GM18502 (cell line): Measurements from ENCODE around the gene ALKAL2.

Experiments
- ATAC-seq: cut with Tn5 transposase; IDR thresholded peaks from one replicate; pipeline ENCODE4 v1.9.1; 2021; ENCODE audit warnings: mild to moderate bottlenecking; ENCODE audit not compliant: unreplicated experiment, poor library complexity

ALKAL2 gene

GRCh38 chr2:295090-295489, 7.2 kb upstream of the ALKAL2 start:
- no peak for ATAC-seq

- peak; percentile 49 for ATAC-seq
These were observed 2.3 kb upstream of the ALKAL2 start for GRCh38 chr2:290090-290722.

- peak; percentile 27 for ATAC-seq
These were observed 1.6 kb upstream of the ALKAL2 start for GRCh38 chr2:289362-290089.

- ATAC-seq: no peak
These were observed 969 bp upstream of the ALKAL2 start for GRCh38 chr2:288758-289361.

DNA sequence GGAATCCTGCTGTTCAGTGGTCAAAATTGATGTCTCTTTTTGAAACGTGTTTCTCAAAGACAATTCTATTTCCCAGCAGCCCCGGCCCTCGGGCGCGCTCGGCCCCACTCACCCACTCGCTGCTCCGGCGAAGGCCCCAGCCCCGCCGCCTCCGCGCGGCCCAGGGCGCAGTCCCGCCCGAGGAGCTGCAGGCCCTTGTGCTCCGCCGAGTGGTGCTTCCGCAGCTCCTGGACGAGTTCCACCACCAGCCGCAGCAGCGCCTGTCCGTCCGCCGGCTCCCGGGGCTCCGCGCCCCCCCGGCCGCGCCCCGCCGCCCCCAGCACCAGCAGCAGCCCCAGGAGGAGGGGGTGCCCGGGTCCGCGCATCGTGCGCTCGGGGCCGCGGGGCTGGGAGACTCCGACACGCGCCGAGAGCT, 413 bp downstream of the ALKAL2 start:
- no peak for ATAC-seq

- ATAC-seq: no peak
These were observed 1.0 kb downstream of the ALKAL2 start for GRCh38 chr2:286774-287392.

- ATAC-seq: no peak
These were observed 1.9 kb downstream of the ALKAL2 start for GRCh38 chr2:286035-286434.

- ATAC-seq: no peak
These were observed 2.4 kb downstream of the ALKAL2 start for GRCh38 chr2:285531-285930.

- no peak for ATAC-seq
These were observed 2.9 kb downstream of the ALKAL2 start for GRCh38 chr2:284896-285492.

- no peak for ATAC-seq
These were observed 3.7 kb downstream of the ALKAL2 start for GRCh38 chr2:283996-284794.

GRCh38 chr2:282371-283263, 5.3 kb downstream of the ALKAL2 start:
- ATAC-seq: no peak

DNA sequence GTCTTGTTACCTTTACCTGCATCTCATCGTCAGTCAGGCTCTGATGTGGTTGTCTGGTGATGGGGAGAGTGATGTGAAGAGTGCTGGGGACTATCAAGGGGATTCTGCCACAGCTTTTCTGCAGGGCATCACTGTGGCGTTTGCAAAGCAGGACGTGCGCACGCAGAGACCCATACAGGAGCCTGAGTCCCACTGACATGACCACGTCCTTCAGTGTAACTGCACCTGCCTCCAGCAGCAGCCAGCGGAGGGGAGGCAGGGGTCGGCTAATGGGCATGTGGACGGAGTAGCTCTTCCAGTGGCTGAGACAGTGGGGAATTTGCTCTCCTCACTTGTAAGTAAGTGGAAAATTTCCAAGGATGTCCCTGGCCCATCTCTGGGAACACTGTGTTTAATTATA, 6.5 kb downstream of the ALKAL2 start:
- ATAC-seq: no peak

- no peak for ATAC-seq
These were observed 7.2 kb downstream of the ALKAL2 start for GRCh38 chr2:280650-281110.

DNA sequence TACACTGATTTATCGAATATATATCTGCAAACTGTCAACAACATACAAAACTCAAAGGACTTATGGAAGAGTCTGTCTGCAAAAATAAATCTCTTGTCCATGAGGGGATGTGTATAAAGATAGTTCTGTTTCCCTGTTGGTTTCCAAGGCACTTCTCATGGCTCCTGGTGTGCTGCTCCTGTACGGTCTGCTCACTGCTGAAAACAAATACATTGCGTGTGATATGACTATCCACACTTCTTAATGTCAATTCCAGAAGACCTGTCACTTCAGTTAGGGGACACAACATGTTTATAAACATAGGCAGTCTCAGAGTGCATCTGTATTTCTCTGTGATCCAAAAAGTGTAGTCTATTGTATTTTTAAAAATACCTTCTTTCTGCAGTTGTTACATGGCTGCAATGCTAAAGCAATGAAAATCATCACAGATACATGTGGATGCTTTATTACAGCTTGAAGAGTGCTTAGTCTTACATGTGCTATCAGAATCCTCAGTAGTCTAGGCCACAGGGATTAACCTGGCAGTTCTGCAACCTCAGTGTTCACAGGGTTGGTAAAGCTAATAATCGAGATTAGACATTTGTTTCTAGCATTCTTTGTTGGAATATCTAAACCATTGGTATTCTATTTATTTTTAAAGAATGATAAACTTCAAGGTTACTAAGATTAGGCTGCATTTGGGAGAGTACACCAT, 7.8 kb downstream of the ALKAL2 start:
- ATAC-seq: no peak

DNA sequence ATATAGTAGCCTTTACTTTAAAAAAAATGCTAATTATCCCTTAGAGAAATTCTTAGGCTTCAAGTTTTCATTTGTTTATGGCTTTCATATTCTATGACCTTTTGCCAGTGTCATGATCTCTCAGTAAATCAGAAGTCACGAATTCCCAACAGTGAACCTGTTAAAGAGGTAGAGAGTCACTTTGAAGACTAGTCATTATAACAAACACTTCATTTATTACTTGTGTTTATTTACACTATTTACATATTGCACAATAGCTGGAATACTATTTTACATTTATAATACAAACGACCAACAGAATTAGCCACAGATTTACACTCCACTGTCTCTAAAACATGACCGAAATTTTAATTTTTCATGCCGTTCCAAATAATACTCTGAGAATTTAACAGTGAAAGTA, 8.5 kb downstream of the ALKAL2 start:
- ATAC-seq: no peak

DNA sequence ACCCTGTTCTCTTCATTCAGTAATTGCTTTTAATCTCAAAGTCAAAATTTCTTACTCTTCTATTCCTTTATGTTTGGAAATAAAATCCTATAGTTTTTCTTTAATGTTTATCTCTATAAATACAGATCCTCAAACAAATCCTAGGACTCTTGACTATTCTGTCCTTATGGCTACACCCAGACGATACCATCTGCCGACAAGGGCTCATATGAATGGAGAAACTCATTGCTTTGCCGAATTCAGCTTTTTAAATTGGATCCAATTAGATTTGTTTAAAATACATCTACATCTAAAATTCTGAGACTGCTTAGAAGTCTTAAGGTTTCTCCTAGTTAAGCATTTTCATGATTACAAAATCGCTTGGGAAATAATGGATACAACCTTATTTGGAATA, 9.0 kb downstream of the ALKAL2 start:
- no peak for ATAC-seq

DNA sequence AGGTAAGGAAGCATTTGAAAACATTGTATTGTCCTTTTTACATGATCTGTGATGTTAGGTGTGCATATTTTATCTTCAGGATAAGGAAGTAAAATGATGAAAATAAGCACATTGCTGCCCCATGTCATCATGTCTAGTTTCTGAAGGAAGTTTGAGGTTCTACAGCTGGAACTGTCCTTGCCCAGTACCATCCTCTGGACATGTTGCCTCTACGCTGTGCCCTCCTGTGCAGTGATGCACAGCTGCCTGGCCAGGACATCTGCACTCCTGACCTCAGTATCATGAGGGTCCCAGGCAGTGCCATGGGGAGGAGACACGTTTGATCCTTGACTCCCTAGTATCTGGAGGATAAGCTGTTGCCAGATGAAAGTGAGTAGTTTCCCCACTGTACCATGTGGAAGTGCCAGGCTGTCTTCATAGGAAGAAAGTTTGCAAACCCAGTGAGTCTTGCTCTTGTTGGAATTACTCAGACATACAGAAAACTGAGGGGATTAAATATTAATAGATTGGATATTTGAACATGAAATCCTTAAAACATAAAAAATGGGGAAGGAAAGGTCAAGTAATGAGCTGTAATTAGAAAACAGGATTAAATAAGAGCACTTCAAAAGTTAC, 9.5 kb downstream of the ALKAL2 start:
- ATAC-seq: no peak

DNA sequence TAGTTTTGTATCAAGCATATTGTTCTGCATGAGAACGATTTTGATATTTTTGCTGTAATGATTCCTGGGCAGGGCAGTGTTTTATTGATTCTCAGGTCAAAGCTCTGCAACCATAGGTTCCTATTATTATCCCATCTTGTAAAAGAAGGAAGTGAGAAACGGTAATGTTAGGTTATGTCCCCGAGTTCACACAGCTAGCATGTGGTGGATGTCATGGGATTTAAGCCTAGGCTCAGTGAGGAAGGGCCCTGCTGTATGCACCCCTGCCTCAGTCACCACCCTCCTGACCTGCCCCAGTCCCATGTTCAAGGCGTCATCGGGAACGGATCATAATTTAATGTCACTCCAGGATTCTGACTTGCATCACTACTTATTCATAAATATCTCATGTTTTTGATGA, 12.4 kb downstream of the ALKAL2 start:
- ATAC-seq: peak; percentile 98
